ENCODE data around the gene VAV1. TPM values are rescaled to one million over a fixed set of nuclear protein-coding genes. Genes with fewer than 3 reads are reported as not detected.

VAV1 gene
- total and polyA plus RNA-seq, 9 of the 15 experiments (the other 6 are each of a cell fraction or from before 2014, with no cell fraction given): 0.46 to 20.1 (median 11.1) TPM

DNA sequence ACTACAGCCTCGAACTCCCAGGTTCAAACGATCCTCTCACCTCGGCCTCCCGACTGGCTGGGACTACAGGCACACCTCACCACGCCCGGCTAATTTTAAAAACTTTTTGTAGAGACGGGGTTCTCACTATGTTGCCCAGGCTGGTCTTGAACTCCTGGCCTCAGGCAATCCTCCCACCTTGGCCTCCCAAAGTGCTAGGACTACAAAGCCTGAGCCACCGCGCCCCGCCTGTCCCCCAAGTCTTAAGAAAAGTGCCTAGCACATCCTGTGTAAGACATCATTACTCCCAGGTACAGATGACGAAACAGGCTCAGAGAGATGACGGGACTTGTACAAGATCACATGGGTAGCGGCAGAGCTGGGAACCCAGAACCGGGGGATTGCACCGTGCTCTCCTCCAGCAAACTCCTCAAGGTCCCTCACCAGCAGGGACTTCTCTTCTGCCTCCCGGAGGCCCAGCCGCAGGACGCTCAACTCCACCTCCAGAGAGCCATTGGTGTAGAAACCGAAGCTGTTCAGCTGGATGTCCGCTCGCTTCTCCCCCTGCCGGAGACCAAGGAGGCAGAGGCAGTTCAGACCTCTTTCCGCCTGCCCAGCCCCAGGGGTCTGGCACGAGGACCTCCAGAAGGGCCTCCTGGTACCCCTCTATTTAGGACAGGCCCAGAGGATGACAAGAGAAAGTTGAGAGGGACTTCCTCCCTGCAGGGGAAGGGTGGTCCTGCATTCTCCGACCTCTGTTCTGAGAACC, 36.2 kb upstream of the VAV1 start (continued):
- TF ChIP-seq CEBPZ (IDR thresholded peaks at IDR 0.05; ENCODE audit: borderline replicate concordance, low read depth, low read length) (no peak), ZNF644 (tag; IDR thresholded peaks at IDR 0.05; ENCODE audit: low read depth) (no peak), U2AF2 (optimal IDR thresholded peaks at IDR 0.05; ENCODE audit: low read depth, low read length) (no peak), SIN3A (IDR thresholded peaks at IDR 0.05; ENCODE audit: borderline replicate concordance in 2 of 2, control insufficient read depth in 1 of 2, low read depth in 2 of 2, low read length in 2 of 2) (peak in 1 of 2 experiments; percentile 46; a peak in 1 of 4 replicates), ETS2 (tag; IDR thresholded peaks at IDR 0.05; ENCODE audit: borderline replicate concordance, poor library complexity, severe bottlenecking) (no peak), HES1 (IDR thresholded peaks at IDR 0.05; ENCODE audit: low read depth) (no peak), FOSL1 (tag; conservative IDR thresholded peaks at IDR 0.05) (no peak), SRSF1 (IDR thresholded peaks at IDR 0.05; ENCODE audit: low read depth, low read length) (no peak), FOXM1 (IDR thresholded peaks at IDR 0.05; ENCODE audit: low read depth) (no peak), FOXM1 (CRISPR knock-in tag; IDR thresholded peaks at IDR 0.05; ENCODE audit: low read depth) (no peak), ZBTB17 (CRISPR knock-in tag; IDR thresholded peaks at IDR 0.05) (no peak), NFYB (IDR thresholded peaks at IDR 0.05; ENCODE audit: extremely low read depth, insufficient read length) (no peak), NKRF (IDR thresholded peaks at IDR 0.05; ENCODE audit: borderline replicate concordance) (peak; percentile 68; the same call in 1 of the 2 replicates), ZNF280B (CRISPR knock-in tag; IDR thresholded peaks at IDR 0.05) (no peak), PRMT5 (CRISPR knock-in tag; IDR thresholded peaks at IDR 0.05) (no peak), CAMTA2 (CRISPR knock-in tag; conservative IDR thresholded peaks at IDR 0.05) (no peak), HMBOX1 (IDR thresholded peaks at IDR 0.05) (no peak), TAL1 (IDR thresholded peaks at IDR 0.05) (no peak)

All from K562 (cell line).